GM03348 (cell line): Measurements from ENCODE around the gene TCF4.
A peak's percentile ranks its signal among the peaks of the same experiment; 100 is the strongest.

Experiments
- DNase-seq: peaks from one replicate; pipeline ENCODE4 v3.0.0; 2012; ENCODE audit warnings: low spot score

TCF4 gene

DNA sequence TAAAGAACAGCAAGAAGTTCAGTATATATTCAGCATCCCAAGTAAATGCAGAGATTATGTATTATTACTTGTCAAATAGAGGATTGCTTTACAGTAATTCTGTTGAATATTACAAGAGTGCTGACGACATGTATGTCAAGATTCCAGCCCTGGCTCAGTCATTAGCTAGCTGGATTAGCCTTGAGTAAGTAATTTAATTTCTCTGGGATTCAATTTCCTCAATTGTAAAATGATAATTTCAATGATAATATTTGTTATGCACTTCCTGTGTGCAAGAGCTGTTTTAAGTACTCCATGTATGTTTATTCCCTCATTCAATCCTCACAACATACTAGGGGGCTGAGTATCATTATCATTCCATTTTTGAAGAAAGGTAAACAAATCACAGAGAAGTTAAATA, 44.0 kb downstream of the TCF4 start:
- no peak for DNase-seq

DNA sequence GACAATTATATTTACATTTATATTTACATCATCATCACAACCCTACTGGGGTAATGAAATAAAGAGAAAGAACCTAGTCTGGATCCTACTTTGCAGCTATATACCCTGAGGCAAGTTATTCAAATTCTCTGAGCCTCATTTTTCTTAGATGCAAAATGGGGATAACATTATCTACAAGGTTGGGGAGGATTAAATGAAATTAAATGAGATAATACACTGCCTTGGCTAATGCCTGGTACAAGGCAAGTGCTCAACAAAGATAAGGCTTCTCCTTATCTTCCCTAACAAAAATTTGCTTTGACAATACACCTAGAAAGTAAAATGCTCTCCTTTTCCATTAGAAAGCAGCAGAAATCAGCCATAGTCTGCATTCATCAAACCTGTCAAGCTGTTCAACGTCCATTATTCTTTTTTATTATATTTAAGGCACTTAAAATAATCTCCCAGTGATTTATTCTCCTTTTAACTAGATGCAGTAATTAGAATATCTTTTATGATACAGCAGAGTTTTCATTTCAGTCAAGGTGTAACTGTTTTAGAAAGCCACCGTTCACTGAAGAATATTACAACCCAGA, 44.8 kb downstream of the TCF4 start:
- DNase-seq = no peak

- peak; percentile 51 for DNase-seq
Measured at GRCh38 chr18:55541571-55541970, 46.4 kb downstream of the TCF4 start.

DNA sequence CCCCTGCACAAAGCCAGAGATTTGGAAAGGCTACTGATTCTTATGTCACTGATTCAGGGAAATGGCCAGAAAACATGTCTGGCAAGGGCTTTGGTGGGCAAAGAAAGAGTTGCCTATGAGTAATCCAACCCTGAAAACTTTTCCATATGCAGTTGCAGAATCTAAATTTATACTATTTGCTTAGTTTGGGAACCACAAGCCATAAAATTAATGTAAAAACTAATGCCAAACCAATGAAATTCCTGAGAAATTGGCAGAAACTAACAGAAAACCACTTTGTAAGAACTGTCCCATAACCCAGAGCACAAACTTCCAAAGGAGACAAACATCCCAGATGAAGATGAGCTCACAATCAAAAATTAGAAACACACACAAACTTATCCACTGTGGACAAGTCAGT, 48.8 kb downstream of the TCF4 start:
- DNase-seq = peak; percentile 9

- DNase-seq = no peak
Measured at GRCh38 chr18:55534996-55535395, 53.0 kb downstream of the TCF4 start.

GRCh38 chr18:55534547-55534946, 53.4 kb downstream of the TCF4 start:
- peak; percentile 5 for DNase-seq

DNA sequence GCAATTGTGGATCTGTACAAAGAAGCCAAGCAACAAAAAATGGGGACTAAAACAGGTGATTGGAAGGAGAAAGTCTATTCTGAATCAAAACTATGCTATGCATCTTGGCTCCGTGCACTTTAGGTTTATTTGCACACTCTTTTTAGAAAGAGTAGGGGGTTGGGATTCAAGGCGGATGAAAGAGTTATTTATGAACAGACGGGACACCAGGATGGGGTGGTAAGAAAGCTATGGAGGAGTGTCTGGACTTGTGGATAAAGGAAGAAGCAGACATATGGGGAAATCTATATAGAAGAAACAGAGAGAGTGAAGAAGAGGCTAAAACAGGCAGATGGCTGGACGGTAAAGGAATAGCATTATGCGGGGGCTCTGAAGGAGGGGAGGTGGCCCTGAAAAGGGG, 57.8 kb downstream of the TCF4 start:
- DNase-seq = no peak

DNA sequence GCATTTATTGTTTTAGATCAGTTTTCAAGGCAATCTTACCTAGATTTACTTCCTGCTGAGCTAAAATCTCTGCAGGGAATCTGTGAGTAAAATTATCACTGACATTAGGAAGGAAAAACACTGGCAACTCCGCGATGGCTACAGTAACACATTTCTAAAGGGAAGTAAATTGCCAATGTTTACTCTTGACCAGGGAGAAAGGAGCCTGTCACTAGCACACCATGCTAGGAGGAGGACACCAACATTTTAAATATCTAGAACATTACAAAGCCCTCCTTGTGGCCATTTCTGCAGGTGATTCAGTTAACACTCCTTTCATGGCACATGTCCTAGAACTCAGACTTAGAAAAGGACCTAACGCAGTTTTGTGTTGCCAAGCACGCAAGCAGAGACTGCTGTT, 58.4 kb downstream of the TCF4 start:
- no peak for DNase-seq

DNA sequence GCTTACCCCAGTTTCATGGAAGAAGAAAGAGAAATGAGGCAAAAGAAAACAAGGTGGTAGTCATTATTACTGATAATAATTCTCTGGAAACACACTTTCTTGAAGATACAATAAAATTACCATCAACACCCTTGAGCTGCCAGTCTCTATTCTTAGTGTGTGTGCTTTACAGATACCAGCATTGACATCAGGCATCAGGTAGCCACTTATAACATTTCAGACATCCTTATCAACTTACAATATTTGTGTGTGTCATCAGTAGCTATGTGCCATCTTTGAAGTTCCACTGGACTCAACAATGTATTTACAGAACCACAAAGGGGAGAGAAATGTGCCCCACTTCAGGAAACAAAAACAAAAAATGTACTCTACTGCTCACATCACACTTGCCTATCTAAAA, 62.1 kb downstream of the TCF4 start:
- DNase-seq = no peak

GRCh38 chr18:55524353-55525073, 63.5 kb downstream of the TCF4 start:
- DNase-seq = no peak

DNA sequence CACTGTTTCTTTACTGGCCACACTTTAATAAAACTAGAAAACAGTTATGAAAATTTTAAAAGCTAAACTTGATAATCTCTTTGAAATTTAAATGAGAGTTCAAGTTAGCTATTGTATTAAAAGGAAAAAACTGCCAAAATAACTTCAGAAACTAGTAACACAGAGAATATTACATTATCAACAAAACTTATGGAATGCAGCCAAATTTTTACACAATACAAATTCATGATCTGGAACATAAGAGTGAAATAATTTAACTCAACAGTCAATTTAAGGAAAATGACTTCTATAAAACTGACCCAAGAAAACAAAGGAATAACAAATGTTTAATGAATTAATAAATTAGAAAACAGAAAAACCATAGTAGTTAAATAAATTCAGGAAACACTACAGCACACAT, 65.0 kb downstream of the TCF4 start:
- DNase-seq = no peak

- DNase-seq = no peak
Measured at GRCh38 chr18:55522011-55522410, 66.0 kb downstream of the TCF4 start.

- DNase-seq = no peak
Measured at GRCh38 chr18:55517055-55517454, 70.9 kb downstream of the TCF4 start.

DNA sequence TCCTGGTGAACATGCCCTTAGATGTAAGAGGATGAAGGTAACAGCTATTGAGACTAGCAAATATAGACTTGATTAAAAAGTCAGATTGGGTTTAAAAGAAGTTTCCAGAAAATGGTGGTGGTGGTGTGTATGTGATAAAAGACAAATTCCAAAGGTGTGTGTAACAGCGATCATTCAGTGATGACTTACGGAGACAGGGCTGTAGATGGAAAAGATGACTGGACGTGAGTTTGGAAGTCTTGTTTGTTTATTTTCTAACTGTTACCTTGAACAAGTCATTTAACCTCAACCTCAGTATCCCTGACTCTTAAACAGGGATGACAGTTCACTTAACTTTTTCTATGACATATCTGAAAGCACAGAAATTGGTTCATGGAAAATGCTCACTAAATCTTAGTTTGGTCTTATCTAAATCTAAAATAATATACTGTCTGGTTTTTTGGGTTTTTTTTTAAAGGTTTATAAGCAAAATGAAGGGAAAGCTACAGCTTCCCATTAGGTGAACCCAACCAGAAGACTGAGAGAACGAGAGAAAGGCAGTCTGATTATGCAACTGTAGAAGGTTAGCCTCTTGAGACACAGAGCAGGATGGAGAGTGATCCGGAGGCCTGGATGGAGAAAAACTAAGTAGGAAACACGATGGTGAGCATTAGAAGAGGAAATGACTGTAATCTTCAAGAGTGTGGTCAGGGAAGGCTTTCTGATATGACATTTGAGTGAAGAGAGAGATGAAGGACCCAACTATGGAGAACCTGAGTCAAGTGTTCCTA, 71.9 kb downstream of the TCF4 start:
- DNase-seq = no peak

- no peak for DNase-seq
Measured at GRCh38 chr18:55515214-55515613, 72.8 kb downstream of the TCF4 start.

DNA sequence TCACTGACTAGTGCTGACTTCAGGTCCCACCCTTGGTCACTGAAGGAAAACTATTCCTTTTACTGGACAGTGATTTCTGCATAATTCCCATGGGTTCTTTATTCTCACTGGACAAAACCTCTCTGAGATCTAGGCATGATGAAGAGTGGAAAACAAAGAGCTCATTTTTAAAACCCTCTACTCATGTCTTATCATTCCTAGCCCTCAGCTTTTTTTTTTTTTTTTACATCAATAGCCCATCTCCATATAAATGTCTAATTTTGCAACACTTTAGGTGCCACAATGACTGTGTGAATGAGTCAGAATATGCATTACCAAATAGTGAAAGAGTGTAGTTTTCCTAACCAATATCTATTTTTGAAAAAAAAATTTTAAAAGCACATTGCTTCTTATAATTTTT, 74.8 kb downstream of the TCF4 start:
- DNase-seq = no peak

GRCh38 chr18:55511277-55511676, 76.7 kb downstream of the TCF4 start:
- DNase-seq = no peak

DNA sequence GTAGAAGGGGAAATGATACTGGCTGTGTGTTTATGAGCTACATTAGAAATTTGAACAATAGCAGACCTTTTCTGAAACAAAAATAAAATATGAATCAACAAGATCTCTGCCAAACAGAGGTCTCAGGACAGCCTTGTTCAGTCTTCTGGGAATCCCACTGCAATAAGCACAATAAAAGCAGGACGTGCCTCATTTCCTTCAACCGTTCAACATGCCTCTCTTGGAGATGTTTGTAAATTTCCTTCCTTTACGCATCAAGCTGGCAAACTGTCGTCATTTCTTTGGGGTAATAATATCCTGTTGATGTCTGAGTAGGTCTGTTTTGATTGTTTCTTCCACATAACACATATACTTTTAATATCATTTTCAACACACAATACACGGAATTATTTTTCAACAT, 77.2 kb downstream of the TCF4 start:
- peak; percentile 21 for DNase-seq

DNA sequence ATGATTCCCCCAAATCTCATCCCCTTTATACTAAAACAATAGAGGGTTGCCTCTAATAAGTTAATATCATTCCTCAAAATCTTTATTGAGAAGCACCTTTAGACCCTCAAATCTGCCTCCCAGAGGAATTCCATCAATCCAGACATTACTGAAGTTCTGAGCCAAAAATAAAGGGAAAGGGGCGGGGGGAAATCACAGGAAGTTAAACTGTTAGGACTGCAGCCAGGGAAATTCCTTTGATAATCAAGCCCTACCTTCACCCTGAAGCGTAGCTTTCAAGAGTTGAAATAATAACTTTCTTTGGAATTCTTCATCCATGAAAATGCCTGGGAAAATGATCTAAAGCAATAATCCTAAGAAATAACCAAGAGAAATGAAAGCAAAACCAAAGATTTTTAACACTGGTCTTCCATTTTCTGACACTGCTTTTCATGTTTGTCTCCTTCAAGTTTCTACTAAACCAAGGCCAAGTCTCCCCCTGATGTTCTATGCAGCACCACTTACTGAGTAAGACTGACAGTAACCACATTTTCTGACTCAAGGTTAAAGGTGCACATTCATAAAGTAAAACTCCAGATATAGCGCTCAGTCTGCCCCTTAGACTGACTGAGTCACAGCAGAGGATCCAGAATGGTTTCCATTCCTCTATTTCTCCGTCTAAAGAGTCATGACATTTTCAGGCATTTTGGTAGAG, 78.2 kb downstream of the TCF4 start:
- DNase-seq = peak; percentile 35

- no peak for DNase-seq
Measured at GRCh38 chr18:55508651-55509050, 79.3 kb downstream of the TCF4 start.

DNA sequence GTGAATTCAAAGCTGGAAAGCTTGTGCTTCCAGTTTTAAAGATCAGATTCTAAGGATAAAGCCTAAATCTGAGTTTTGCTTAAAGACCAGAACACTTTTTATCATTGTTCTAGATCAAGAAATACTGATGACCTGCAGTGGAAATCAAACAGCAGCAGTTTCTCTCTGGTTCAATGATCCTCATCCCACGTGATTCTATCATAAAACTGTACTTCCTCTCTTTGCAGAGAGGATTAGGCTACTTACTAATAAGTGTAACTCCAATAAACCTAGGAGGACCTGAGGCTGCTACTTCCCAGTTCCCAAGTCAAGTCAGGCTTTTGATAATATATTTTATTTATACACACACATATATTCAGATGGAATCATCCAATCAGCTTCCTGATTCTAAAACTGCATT, 81.9 kb downstream of the TCF4 start:
- DNase-seq = no peak

DNA sequence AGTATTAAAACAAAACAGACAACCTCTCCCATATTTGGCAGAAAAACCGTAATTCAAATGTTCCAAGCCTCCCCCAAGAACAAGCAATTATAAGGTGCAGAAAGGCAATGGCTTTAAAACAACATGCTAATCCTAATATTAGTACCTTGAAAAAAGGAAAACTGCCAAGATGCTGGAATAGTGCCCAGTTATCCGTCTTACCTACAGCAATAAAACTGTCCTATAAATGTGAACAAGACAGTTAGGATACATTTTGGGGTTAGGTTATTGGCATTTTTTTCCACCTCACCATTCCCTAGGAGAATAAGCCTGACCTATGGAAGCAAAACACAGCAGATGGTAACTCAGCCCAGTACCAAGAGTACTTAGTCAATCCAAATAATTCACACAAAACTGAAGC, 83.2 kb downstream of the TCF4 start:
- DNase-seq = no peak
